ENCODE data around the gene PLAA.

PLAA gene

DNA sequence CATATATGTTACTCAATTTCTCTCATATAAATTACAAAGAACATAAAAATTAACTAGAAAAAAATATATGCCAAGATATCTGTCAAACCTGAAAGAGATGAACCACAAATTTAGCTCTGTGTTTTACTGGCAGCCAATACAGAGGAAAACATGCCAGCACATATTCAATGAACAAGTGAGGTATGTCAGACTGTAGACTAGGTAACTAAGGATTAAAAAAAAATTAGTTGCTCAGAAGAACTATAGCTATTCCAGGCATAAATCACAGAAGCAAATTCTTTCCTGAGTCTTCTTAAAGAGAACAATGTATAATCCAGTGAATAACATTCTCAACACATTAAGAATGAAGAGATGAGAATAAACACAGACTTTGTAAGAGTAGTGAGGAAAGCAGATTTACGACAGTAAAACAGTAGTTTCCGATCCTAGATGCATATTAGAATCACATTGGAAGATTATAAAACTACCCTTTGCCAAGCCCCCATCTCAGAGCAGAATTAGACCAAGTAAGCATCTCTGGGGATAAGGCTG is 33.8 kb downstream of the PLAA start:
- ChIA-PET POLR2A (no interaction called here), CTCF (interaction anchor here (0.8 to 2.2 kb wide), 4 partner anchors 12 to 56 kb away, joined by 3 to 6 read pairs (median 4); no protein-coding TSS in a partner anchor)
- TF ChIP-seq, protein P1, sequence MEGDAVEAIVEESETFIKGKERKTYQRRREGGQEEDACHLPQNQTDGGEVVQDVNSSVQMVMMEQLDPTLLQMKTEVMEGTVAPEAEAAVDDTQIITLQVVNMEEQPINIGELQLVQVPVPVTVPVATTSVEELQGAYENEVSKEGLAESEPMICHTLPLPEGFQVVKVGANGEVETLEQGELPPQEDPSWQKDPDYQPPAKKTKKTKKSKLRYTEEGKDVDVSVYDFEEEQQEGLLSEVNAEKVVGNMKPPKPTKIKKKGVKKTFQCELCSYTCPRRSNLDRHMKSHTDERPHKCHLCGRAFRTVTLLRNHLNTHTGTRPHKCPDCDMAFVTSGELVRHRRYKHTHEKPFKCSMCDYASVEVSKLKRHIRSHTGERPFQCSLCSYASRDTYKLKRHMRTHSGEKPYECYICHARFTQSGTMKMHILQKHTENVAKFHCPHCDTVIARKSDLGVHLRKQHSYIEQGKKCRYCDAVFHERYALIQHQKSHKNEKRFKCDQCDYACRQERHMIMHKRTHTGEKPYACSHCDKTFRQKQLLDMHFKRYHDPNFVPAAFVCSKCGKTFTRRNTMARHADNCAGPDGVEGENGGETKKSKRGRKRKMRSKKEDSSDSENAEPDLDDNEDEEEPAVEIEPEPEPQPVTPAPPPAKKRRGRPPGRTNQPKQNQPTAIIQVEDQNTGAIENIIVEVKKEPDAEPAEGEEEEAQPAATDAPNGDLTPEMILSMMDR (IDR thresholded peaks at IDR 0.05; ENCODE audit: control extremely low read depth, extremely low read depth, low read depth, missing control alignments) = no peak
- DNase-seq (ENCODE audit: extremely low spot score) = no peak

DNA sequence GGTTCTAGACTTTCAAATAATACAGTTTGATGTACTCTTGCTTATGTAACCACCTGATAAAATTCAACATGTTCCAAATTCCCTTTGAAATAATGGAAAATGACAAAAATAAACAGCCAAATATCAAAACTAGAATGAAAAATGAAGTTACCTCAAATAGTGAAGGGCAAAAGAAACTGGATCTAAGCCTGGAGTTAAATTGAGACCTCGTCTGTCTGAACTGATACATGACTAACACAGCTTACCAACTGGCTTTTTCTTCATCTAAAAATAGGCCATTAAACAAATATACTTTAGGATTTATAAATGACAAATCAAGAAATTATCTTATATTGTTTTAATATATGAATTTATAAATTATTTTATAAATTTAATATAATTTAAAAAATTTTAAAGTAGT is 42.4 kb downstream of the PLAA start:
- TF ChIP-seq, protein P1 (IDR thresholded peaks at IDR 0.05; ENCODE audit: control extremely low read depth, extremely low read depth, low read depth, missing control alignments) = no peak
- no peak for DNase-seq (ENCODE audit: extremely low spot score)
- ChIA-PET POLR2A (no interaction called here), CTCF (no interaction called here)

DNA sequence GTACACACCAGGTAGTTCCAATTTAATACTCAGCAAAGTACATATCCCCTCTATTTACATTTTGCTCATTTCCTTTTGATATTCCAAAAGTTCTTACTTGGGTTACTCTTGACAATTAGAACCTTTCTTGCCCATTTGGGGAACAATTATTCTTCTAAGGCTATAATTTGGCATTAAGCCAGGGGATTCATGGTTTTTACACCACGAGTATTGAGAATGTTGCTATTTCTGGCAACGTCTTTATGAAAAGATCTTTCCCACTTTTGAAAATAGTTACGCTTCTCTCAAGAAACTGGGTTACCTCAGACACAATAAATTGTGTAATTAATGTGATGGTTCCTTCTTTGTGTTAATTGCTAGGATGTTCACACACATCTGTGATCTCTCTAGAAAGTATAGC is 43.0 kb downstream of the PLAA start:
- TF ChIP-seq, protein P1 (IDR thresholded peaks at IDR 0.05; ENCODE audit: control extremely low read depth, extremely low read depth, low read depth, missing control alignments) = no peak
- ChIA-PET CTCF (interaction anchor here (0.9 kb wide), 1 partner anchor 10 kb away, joined by 3 read pairs; no protein-coding TSS in a partner anchor), POLR2A (no interaction called here)
- DNase-seq (ENCODE audit: extremely low spot score) = no peak

GRCh38 chr9:26893030-26893676 is 53.9 kb downstream of the PLAA start:
- POLR2A ChIA-PET = no interaction called here
- no peak for DNase-seq (ENCODE audit: extremely low spot score)
- TF ChIP-seq, protein P1 (IDR thresholded peaks at IDR 0.05; ENCODE audit: control extremely low read depth, extremely low read depth, low read depth, missing control alignments) = no peak
- CTCF ChIA-PET = interaction anchor here (1.0 to 1.6 kb wide), 4 partner anchors 9 to 19 kb away, joined by 3 to 4 read pairs (median 3); no protein-coding TSS in a partner anchor

DNA sequence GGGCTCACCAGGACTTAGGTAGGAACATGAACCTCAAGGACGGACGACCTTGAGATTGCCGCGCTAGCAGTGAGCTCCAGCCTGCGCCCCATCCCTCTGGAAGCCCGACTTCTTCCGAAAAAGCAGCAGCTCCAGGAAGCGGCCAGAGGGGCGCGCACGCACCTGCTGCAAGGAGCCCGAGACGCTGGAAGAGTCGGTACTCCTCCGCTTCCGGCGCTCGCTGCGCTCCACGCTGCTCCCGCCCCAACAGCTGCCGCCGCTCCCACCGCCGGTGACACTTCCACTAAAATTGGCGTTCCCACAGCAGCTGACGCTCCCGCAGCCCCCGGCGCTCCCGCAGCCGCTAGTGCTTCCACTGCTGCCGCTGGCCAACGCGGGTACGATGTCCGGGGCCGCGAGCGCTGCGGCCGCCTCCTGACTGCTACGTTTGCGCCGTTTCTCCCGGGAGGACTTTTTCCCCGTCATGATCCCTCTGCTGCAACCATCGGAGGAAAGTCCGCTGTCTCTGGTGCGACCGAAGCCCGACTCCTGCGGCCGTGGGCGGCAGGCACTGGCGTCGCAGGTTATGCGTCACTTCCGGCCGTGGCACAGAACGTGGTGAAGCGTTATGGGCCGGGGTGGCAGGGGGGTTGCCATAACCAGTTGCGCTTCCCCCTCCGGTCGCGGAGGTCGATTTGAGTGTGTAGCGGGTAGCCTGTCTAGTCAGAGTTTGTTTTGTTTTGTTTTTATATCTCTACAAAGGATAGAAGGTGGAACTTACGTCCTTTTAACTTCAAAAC is 54.6 kb downstream of the PLAA start, which contains the start of gene CAAP1:
TSS of gene CAAP1 (minus strand) at position 552 of the 779 bp plus-strand sequence. CDS start at position 465, 87 bp downstream.
- CTCF ChIA-PET = interaction anchor here (1.1 to 1.6 kb wide), 4 partner anchors 9 to 97 kb away, joined by 3 to 4 read pairs (median 4); no protein-coding TSS in a partner anchor
- POLR2A ChIA-PET = interaction anchor here (1.2 kb wide), 1 partner anchor 55 kb away, joined by 4 read pairs; the partner anchor contains the start of gene PLAA
- TF ChIP-seq, protein P1 (IDR thresholded peaks at IDR 0.05; ENCODE audit: control extremely low read depth, extremely low read depth, low read depth, missing control alignments) = peak; percentile 57
- peak; percentile 94 for DNase-seq (ENCODE audit: extremely low spot score)

DNA sequence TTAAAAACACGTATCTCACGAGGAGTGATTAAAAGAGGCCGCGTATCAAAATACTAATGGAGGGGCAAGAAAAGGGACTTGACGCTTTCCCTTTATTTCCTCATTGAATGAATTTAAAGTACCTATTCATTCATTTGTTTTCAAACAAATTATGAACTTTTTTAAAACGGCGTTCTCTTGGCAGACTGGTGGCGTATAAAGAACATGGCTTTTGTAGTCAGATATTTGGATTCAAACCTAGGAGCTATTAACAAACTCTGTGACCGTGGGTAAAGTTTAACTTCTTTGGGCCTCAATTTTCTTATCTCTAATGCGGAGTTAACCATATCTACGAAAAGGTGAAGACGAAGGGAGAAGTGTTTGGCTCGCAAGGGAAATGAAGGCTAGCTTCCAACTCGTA is 55.3 kb downstream of the PLAA start:
- POLR2A ChIA-PET = interaction anchor here (1.2 kb wide), 1 partner anchor 55 kb away, joined by 4 read pairs; the partner anchor contains the start of gene PLAA
- TF ChIP-seq, protein P1 (IDR thresholded peaks at IDR 0.05; ENCODE audit: control extremely low read depth, extremely low read depth, low read depth, missing control alignments) = no peak
- CTCF ChIA-PET = interaction anchor here (0.9 to 1.9 kb wide), 6 partner anchors 8 to 98 kb away, joined by 3 to 5 read pairs (median 3); no protein-coding TSS in a partner anchor
- peak; percentile 15 for DNase-seq (ENCODE audit: extremely low spot score)

All from GM10248 (cell line).